Measurements from ENCODE around the gene PSME3.

DNA sequence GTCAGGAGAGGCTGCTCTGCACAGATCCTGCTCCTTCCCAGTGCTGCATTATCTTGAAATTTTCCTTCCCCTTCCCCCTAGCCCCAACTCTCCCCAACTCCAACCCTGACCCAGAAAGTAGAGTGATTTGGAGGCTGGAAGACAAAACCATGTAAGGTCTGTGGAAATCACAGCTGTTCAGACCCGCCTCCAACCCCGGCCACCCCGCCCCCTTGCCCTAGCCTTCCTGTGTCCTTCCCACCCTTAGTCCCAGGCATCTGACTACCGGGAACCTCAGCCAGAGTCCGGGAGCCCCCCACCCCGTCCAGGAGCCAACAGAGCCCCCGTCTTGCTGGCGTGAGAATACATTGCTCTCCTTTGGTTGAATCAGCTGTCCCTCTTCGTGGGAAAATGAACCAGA lies 17.8 kb downstream of the PSME3 start, which contains the start of gene AOC3:
- TF ChIP-seq, protein P1, sequence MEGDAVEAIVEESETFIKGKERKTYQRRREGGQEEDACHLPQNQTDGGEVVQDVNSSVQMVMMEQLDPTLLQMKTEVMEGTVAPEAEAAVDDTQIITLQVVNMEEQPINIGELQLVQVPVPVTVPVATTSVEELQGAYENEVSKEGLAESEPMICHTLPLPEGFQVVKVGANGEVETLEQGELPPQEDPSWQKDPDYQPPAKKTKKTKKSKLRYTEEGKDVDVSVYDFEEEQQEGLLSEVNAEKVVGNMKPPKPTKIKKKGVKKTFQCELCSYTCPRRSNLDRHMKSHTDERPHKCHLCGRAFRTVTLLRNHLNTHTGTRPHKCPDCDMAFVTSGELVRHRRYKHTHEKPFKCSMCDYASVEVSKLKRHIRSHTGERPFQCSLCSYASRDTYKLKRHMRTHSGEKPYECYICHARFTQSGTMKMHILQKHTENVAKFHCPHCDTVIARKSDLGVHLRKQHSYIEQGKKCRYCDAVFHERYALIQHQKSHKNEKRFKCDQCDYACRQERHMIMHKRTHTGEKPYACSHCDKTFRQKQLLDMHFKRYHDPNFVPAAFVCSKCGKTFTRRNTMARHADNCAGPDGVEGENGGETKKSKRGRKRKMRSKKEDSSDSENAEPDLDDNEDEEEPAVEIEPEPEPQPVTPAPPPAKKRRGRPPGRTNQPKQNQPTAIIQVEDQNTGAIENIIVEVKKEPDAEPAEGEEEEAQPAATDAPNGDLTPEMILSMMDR (conservative IDR thresholded peaks at IDR 0.05 in 1 of 2, IDR thresholded peaks at IDR 0.05 in 1 of 2; ENCODE audit: extremely low read depth in 1 of 2, insufficient read depth in 1 of 2, low read depth in 1 of 2, low read length in 2 of 2) = no peak
- no peak for TF ChIP-seq EZH2 (IDR thresholded peaks at IDR 0.05; ENCODE audit: borderline replicate concordance, low read length)

Measured in mammary epithelial cell (primary cell).